Stimulated activated CD8-positive, alpha-beta memory T cell treated with anti-CD3 and anti-CD28 coated beads, Interleukin-12 subunit alpha, Interleukin-12 subunit beta, amount 100 ng/mL, for 24 hours (primary cell): Measurements from ENCODE around the gene TMEM132A.

Experiments
- DNase-seq: peaks from one replicate; pipeline ENCODE4 v3.0.0-alpha.2; 2020; ENCODE audit errors: extremely low read depth

Gene TMEM132A

GRCh38 chr11:60921777-60922335 lies 2.4 kb upstream of the TMEM132A start:
- DNase-seq = no peak

DNA sequence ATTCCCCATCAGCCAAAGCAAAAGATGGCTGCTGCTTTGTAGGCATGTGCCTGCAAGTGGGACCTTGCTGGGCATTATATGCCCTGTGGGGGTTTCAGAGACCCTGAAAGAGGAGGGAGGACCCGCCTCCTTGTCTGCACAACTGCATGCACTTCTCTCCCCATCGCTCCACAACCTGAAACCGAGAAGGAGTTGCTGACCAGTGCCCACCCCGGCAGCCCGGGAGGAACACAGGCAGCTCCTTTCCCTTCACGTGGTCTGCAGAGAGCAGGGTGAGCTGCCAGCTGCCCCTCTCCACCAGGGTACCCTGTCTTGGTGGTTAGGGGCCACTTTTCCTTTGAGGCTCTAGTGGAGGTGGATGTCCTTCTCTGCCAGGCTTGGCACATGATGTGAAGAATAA lies 1.4 kb upstream of the TMEM132A start:
- DNase-seq = no peak

DNA sequence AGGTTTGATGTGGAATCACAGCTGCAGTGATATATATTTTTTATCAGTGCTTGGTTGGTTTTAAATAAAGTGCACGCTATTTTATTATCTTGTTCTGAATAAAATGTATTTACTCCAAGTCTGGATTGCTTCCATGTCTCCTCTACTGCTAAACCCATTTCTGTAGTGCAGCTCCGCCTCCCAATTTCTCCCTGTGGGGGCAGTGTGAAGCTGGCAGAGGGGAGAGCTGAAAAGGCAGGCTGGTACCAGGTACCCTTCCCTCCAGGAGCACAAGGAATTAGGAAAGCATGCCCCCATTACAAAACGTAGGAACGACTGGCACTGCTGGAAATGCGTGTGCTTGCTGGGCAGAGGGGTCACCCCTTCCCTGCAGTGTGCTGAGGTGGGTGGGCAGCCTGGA lies 934 bp upstream of the TMEM132A start:
- no peak for DNase-seq

DNA sequence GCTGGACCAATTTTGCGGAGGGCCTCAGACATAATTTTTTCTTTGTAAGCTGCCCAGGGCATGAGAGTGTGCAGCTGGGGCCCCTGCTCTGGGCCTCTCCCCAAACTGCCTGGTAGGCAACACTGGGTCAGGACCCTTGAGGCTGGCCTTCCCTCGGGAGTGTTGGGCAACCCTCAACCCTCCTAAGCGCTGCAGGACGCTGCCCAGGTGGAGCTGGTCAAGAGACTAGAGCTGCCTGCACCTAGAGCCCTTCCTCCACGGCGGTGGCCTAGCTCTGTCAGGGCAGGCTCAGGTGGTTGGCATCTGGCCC lies 505 bp upstream of the TMEM132A start:
- DNase-seq = no peak

- no peak for DNase-seq
Observed at GRCh38 chr11:60924906-60925853, 920 bp downstream of the TMEM132A start.

GRCh38 chr11:60925868-60926267 lies 1.6 kb downstream of the TMEM132A start:
- DNase-seq = no peak

DNA sequence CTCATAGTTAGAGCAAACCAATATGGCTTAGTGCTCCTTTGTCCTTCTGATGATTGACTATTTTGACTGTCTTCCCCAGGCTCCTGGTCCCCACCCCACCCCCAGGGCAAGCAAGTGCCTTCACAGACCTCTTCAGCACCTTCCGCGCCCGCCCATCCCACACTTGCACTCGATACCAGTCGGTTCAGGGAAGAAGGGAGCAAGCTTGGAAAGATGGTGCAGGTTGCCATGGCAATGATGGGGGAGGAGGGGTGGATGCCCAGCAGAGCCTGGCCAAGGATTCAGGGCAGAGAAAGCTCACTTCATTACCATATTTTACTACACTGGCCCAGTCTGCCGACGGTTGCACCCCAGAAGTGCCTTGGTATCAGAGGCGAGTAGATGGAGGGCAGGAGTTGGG lies 2.2 kb downstream of the TMEM132A start:
- no peak for DNase-seq

DNA sequence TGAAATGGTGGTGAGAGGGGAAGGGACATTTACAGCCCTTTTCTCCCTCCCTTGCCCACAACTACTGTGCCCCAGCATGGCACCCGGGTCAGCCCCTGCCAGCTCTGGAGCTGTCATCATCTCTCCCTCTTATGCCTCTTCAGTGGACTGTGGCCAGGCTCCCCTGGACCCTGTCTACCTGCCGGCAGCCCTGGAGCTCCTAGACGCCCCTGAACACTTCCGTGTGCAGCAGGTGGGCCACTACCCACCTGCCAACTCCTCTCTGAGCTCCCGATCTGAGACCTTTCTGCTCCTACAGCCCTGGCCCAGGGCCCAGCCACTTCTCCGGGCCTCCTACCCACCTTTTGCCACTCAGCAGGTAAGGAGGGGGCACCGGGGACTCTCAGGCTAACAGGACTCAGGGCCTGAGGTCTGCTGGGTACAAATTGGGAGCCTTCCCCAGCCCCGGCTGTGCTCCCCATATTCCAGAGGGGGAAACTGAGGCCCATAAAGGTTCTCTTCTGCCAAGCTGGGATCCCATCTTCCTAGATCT lies 2.9 kb downstream of the TMEM132A start:
- no peak for DNase-seq

GRCh38 chr11:60927600-60927999 lies 3.3 kb downstream of the TMEM132A start:
- DNase-seq = no peak

DNA sequence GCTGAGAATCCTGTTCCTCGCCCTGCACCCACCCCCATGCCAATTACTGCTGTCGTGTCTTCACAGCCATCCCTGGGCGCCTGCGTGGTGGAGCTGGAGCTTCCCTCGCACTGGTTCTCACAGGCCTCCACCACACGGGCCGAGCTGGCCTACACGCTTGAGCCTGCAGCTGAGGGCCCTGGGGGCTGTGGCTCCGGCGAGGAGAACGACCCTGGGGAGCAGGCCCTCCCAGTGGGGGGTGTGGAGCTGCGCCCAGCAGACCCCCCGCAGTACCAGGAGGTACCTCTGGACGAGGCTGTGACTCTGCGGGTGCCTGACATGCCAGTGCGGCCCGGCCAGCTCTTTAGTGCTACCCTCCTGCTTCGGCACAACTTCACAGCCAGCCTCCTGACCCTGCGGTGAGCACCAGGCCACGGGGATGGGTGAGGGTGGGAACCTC lies 4.3 kb downstream of the TMEM132A start:
- no peak for DNase-seq

DNA sequence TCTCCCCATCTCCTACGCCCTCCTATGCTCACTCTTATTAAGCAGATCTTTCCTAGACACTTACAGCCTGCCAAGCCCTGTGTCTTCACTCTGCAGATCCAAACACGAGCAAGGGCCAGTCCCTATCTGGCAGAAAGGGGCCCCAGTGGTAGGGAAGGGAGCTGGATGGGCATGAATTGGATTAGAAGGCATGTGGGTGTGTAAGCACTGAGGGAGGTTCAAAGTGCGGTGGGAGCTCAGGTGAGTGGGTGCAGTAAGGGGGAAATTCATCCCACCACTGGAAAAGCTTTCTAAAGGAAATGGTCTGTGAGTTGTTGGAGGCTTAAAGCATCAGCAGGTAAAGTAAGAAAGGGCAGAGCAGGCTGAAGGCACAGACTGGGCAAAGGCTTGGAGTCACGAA lies 5.5 kb downstream of the TMEM132A start:
- no peak for DNase-seq

DNA sequence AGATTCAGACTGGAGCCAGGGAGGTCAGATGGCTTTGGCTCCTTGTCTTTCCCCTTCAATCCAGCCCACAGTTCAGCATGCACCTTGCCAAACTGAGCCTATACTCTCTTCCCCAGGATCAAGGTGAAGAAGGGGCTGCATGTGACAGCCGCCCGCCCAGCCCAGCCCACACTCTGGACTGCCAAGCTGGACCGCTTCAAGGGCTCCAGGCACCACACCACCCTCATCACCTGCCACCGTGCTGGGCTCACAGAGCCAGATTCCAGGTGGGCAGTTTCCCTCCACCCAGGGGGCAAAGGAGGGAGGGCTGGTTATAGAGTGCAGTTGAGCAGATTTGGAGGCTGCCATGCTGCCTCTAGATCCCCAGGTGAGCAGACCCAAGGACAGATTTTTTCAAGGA lies 6.1 kb downstream of the TMEM132A start:
- no peak for DNase-seq

DNA sequence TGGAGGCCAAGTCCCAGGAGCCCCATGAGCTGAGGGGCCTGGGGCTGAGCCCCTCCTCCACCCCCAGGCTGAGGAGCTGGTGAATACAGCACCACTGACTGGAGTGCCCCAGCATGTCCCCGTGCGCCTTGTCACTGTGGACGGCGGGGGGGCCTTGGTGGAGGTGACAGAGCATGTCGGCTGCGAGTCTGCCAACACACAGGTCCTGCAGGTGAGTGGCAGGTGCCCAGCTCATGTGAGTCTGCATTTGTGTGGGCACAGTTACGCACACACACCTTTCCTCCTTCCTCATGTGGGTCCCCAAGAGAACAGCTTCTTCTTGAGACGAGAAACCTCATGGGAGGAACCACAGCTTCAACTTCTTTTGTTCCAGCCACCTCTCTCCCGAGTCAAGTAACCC lies 7.7 kb downstream of the TMEM132A start:
- DNase-seq = no peak

DNA sequence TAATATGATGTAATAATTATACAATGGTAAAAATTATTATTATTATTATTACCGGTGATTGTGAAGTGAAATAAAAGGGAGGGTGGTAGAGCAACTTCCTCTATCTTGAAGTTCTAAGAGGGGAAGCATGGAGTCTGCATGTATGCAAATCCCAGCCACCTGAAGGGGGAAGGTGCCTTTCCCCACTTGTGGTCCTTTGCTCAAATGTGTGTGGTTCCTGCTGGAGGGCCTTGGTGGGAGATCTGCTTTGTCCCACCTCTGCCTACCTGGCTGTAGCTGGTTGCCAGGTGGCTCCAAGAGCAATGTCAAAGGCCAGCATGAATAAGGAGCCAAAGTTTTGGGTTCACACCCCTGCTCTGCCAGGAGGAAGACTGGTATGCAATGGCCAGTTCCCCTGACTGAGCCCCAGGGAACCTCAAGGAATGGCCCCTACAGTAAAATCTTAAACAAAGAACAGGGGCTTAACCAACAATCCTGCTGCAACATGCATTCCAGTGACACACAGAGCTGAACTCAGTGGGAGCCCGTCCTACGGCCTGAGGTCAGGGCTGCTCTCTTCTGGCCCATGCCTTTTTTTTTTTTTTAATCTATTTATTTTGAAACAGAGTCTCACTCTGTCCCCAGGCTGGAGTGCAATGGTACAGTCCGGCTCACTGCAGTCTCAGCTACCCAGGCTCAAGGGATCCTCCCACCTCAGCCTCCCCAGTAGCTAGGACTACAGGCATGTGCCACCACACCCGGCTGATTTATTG lies 8.5 kb downstream of the TMEM132A start:
- no peak for DNase-seq

DNA sequence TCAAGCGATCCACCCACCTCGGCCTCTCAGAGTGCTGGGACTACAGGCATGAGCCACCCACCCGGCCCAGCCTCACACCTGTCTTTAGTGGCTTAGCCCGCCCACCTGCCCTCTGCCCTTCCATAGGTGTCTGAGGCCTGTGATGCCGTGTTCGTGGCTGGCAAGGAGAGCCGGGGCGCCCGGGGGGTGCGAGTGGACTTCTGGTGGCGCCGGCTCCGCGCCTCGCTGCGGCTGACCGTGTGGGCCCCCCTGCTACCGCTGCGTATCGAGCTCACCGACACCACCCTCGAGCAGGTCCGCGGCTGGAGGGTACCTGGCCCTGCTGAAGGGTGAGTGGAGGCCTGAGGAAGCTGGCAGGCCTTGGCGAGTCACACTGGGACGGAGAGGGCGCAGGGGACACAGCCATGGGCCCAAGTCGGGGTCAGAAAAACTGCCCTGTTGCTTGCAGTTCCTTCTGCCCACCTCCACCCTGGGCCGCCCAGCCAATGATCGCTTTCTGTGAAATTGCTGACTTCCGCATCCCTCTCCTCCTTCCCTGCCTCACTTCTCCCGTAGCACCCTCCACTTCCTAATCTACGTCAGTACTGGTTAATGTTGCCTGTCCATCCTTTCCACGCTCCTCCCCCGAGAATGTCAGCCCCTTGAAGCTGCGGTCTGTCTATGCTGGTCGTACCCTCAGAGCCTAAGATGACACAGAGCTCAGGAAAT lies 9.3 kb downstream of the TMEM132A start:
- DNase-seq = no peak

GRCh38 chr11:60934124-60934789 lies 10.0 kb downstream of the TMEM132A start:
- DNase-seq = no peak

- DNase-seq = no peak
Observed at GRCh38 chr11:60934790-60935605, 10.7 kb downstream of the TMEM132A start.

- no peak for DNase-seq
Observed at GRCh38 chr11:60935676-60936442, 11.6 kb downstream of the TMEM132A start.

GRCh38 chr11:60936467-60937143 lies 12.3 kb downstream of the TMEM132A start:
- no peak for DNase-seq
